H9 (cell line): ENCODE measurements around the gene TNFAIP3. TPM values are rescaled to one million over a fixed set of nuclear protein-coding genes. Genes with fewer than 3 reads are reported as not detected.

Experiments
- DNase-seq: peaks from one replicate; pipeline ENCODE4 v3.0.0-alpha.2; 2017
- H2AFZ ChIP-seq: one replicate; pipeline ENCODE4 v1.6.1; 2013; ENCODE audit warnings: mild to moderate bottlenecking, low read length, control low read depth, moderate library complexity
- H2AK5ac ChIP-seq: 2 replicates; pipeline ENCODE4 v1.6.1; 2013; ENCODE audit warnings: low read length, control low read depth, mixed read lengths; ENCODE audit not compliant: insufficient read length
- H2BK120ac ChIP-seq: one replicate; pipeline ENCODE4 v1.6.1; 2013; ENCODE audit warnings: low read depth, mild to moderate bottlenecking, low read length, control low read depth, inconsistent platforms; ENCODE audit not compliant: poor library complexity, severe bottlenecking
- H2BK12ac ChIP-seq: 2 replicates; pipeline ENCODE4 v1.6.1; 2013; ENCODE audit warnings: low read length, control low read depth, mixed read lengths, low read depth; ENCODE audit not compliant: insufficient read length
- H2BK15ac ChIP-seq: 2 replicates; pipeline ENCODE4 v1.6.1; 2013; ENCODE audit warnings: low read depth, low read length, control low read depth
- H2BK20ac ChIP-seq: one replicate; pipeline ENCODE4 v1.6.1; 2013; ENCODE audit warnings: low read depth, mild to moderate bottlenecking, low read length, control low read depth, inconsistent platforms; ENCODE audit not compliant: poor library complexity, severe bottlenecking
- H2BK5ac ChIP-seq: 2 replicates; pipeline ENCODE4 v1.6.1; 2013; ENCODE audit warnings: low read length, control low read depth, mixed read lengths; ENCODE audit not compliant: insufficient read length
- H3K14ac ChIP-seq: 2 replicates; pipeline ENCODE4 v1.6.1; 2013; ENCODE audit warnings: low read length, control low read depth; ENCODE audit not compliant: insufficient read depth
- H3K18ac ChIP-seq: 2 replicates; pipeline ENCODE4 v1.6.1; 2013; ENCODE audit warnings: low read depth, mild to moderate bottlenecking, mixed read lengths, low read length, control low read depth; ENCODE audit not compliant: insufficient read length
- H3K23ac ChIP-seq: 2 replicates; pipeline ENCODE4 v1.6.1; 2013; ENCODE audit warnings: low read length, control low read depth, mixed read lengths, low read depth; ENCODE audit not compliant: insufficient read length
- H3K23me2 ChIP-seq: 2 replicates; pipeline ENCODE4 v1.6.1; 2013; ENCODE audit warnings: low read depth, mild to moderate bottlenecking, mixed read lengths, low read length, control low read depth; ENCODE audit not compliant: insufficient read length, poor library complexity, severe bottlenecking
- H3K27ac ChIP-seq: 2 replicates; pipeline ENCODE4 v1.5.1; 2013; ENCODE audit warnings: low read length, control low read depth, mixed read lengths, low read depth; ENCODE audit not compliant: insufficient read length
- H3K27me3 ChIP-seq: 2 replicates; pipeline ENCODE4 v1.6.1; 2013; ENCODE audit warnings: low read length, control low read depth, inconsistent platforms; ENCODE audit not compliant: insufficient read depth
- H3K4ac ChIP-seq: 2 replicates; pipeline ENCODE4 v1.6.1; 2013; ENCODE audit warnings: low read depth, mild to moderate bottlenecking, control low read depth, inconsistent platforms, low read length, moderate library complexity
- H3K4me1 ChIP-seq: 2 replicates; pipeline ENCODE4 v1.6.1; 2013; ENCODE audit warnings: low read length, control low read depth, inconsistent platforms; ENCODE audit not compliant: insufficient read depth
- H3K4me2 ChIP-seq: 2 replicates; pipeline ENCODE4 v1.6.1; 2013; ENCODE audit warnings: low read length, control low read depth, mixed read lengths; ENCODE audit not compliant: insufficient read length, insufficient read depth
- H3K56ac ChIP-seq: 2 replicates; pipeline ENCODE4 v1.6.1; 2013; ENCODE audit warnings: low read depth, mild to moderate bottlenecking, mixed read lengths, low read length, control low read depth; ENCODE audit not compliant: insufficient read length
- H3K79me1 ChIP-seq: 2 replicates; pipeline ENCODE4 v1.6.1; 2013; ENCODE audit warnings: low read depth, mild to moderate bottlenecking, moderate library complexity, low read length, control low read depth, inconsistent platforms; ENCODE audit not compliant: insufficient read depth, poor library complexity, severe bottlenecking
- H3K79me2 ChIP-seq: 2 replicates; pipeline ENCODE4 v1.6.1; 2013; ENCODE audit warnings: low read length, control low read depth, inconsistent platforms; ENCODE audit not compliant: insufficient read depth
- H3K9ac ChIP-seq: 2 replicates; pipeline ENCODE4 v1.6.1; 2013; ENCODE audit warnings: low read length, control low read depth, mixed read lengths; ENCODE audit not compliant: insufficient read length; ENCODE audit errors: extremely low read depth
- H3K9me3 ChIP-seq: one replicate; pipeline ENCODE4 v1.6.1; 2013; ENCODE audit warnings: low read depth, low read length, inconsistent platforms; ENCODE audit not compliant: control insufficient read depth
- H3T11ph ChIP-seq: one replicate; pipeline ENCODE4 v1.6.1; 2013; ENCODE audit warnings: mild to moderate bottlenecking, low read length, control low read depth, inconsistent platforms
- H4K20me1 ChIP-seq: one replicate; pipeline ENCODE4 v1.6.1; 2013; ENCODE audit not compliant: control insufficient read depth, insufficient read length, insufficient read depth
- H4K5ac ChIP-seq: 2 replicates; pipeline ENCODE4 v1.6.1; 2013; ENCODE audit warnings: low read depth, mild to moderate bottlenecking, mixed read lengths, low read length, control low read depth; ENCODE audit not compliant: insufficient read length
- H4K8ac ChIP-seq: replicated peaks from 2 replicates; pipeline ENCODE4 v1.6.1; 2013; ENCODE audit warnings: low read length, control low read depth, mixed read lengths, low read depth; ENCODE audit not compliant: insufficient read length
- H4K91ac ChIP-seq: 2 replicates; pipeline ENCODE4 v1.6.1; 2013; ENCODE audit warnings: low read depth, mild to moderate bottlenecking, moderate library complexity, mixed read lengths, low read length, control low read depth; ENCODE audit not compliant: insufficient read length
- H3K27ac Mint-ChIP-seq, 3 experiments: 2 replicates in 2 of 3; 3 replicates in 1 of 3; pipeline ENCODE4 v1.8.0; 2020 to 2021; ENCODE audit warnings: mixed read lengths in 3 of 3, mild to moderate bottlenecking in 1 of 3, moderate library complexity in 1 of 3
- H3K27me3 Mint-ChIP-seq: 2 replicates; pipeline ENCODE4 v1.8.0; 2021; ENCODE audit warnings: low read depth, mild to moderate bottlenecking, moderate library complexity, mixed read lengths
- H3K36me3 Mint-ChIP-seq, 3 experiments: 2 replicates in 2 of 3; 3 replicates in 1 of 3; pipeline ENCODE4 v1.8.0; 2020 to 2021; ENCODE audit warnings: low read depth in 3 of 3, mixed read lengths in 3 of 3; ENCODE audit not compliant: insufficient read depth in 1 of 3
- H3K4me1 Mint-ChIP-seq, 2 experiments: 2 replicates each; pipeline ENCODE4 v1.8.0; 2020; ENCODE audit warnings: mixed read lengths in 2 of 2
- H3K4me3 Mint-ChIP-seq, 2 experiments: 2 replicates in 1 of 2; 3 replicates in 1 of 2; pipeline ENCODE4 v1.8.0; 2020 to 2021; ENCODE audit warnings: mild to moderate bottlenecking in 2 of 2, mixed read lengths in 2 of 2, moderate library complexity in 1 of 2
- H3K9me3 Mint-ChIP-seq, 2 experiments: 2 replicates in 1 of 2; 3 replicates in 1 of 2; pipeline ENCODE4 v1.8.0; 2020; ENCODE audit warnings: mild to moderate bottlenecking in 2 of 2, mixed read lengths in 2 of 2, moderate library complexity in 1 of 2
- CTCF ChIP-seq: fragments of 200-600 bp; sonication (generic); conservative IDR thresholded peaks from 3 replicates; pipeline ENCODE4 v1.8.0; 2021; ENCODE audit warnings: antibody characterized with exemption, mild to moderate bottlenecking
- WGBS: extraction: QIAGEN DNeasy Blood & Tissue Kit; methylation state at CpG from one replicate; pipeline ENCODE4 v1.1.7; 2013; ENCODE audit warnings: missing lambda C conversion rate, low lambda C conversion rate, mixed read lengths; ENCODE audit not compliant: insufficient read length; ENCODE audit errors: extremely low coverage; 5-methylcytosine and 5-hydroxymethylcytosine counted together
- total RNA-seq: library from RNA; stranded (reverse); gene quantifications from 2 replicates; pipeline ENCODE4 v1.2.1, GENCODE V29; 2021

Gene TNFAIP3
- total RNA-seq, 1 experiment from 2014 or later = 3.7 TPM

- H3K27ac ChIP-seq = no peak overlapping the region
- no peak overlapping the region for H4K8ac ChIP-seq
- no peaks in the 10 kb centered on the region for H3K79me2 ChIP-seq
- no peak overlapping the region for H3K4ac ChIP-seq
- peaks cover 0 to 3% of the 10 kb centered on the region in 2 experiments; a peak in 1 of 4 replicates for H3K4me1 Mint-ChIP-seq
- no peak overlapping the region for H2AK5ac ChIP-seq
- H2AFZ ChIP-seq = no peak overlapping the region
- H3K36me3 Mint-ChIP-seq = peaks cover 0 to 5% (median 0%) of the 10 kb centered on the region in 3 experiments; a peak in 2 of 7 replicates
- no peak overlapping the region for H3K18ac ChIP-seq
- H3T11ph ChIP-seq = no peak overlapping the region
- H2BK5ac ChIP-seq = no peak overlapping the region
- no peak for DNase-seq
- H3K27me3 ChIP-seq = no peaks in the 10 kb centered on the region
- no peak overlapping the region for H4K91ac ChIP-seq
- no peak for TF ChIP-seq CTCF
- no peak overlapping the region for H2BK12ac ChIP-seq
- H3K56ac ChIP-seq = no peak overlapping the region
- H3K23me2 ChIP-seq = no peaks in the 10 kb centered on the region
- 100% methylated on average over 1 of the region's 6 CpGs for whole genome bisulfite sequencing
- no peak overlapping the region for H2BK120ac ChIP-seq
- no peaks in the 10 kb centered on the region for H3K9me3 ChIP-seq
- H3K23ac ChIP-seq = no peak overlapping the region
- H2BK15ac ChIP-seq = no peak overlapping the region
- no peak overlapping the region for H3K14ac ChIP-seq
- H3K9me3 Mint-ChIP-seq = no peaks in the 10 kb centered on the region; a peak in 1 of 5 replicates
- H2BK20ac ChIP-seq = no peak overlapping the region
- no peak overlapping the region for H3K27ac Mint-ChIP-seq
- no peak overlapping the region for H4K5ac ChIP-seq
- H3K9ac ChIP-seq = no peak overlapping the region
- H3K4me3 Mint-ChIP-seq = no peak overlapping the region
- H3K79me1 ChIP-seq = no peaks in the 10 kb centered on the region
- no peaks in the 10 kb centered on the region; the same call in 1 of the 2 replicates for H3K4me1 ChIP-seq
- no peak overlapping the region for H3K4me2 ChIP-seq
- H3K27me3 Mint-ChIP-seq = no peaks in the 10 kb centered on the region; the same call in 1 of the 2 replicates
- H4K20me1 ChIP-seq = no peaks in the 10 kb centered on the region
Observed at GRCh38 chr6:137846274-137846673, 20.8 kb upstream of the TNFAIP3 start.
